OCI-LY1 (cell line): ENCODE results near the gene AGAP1.

ENCODE experiments used
- EZH2 ChIP-seq: fragments of 200-600 bp; sonication (generic), shearing (Covaris generic); IDR thresholded peaks from 2 replicates; pipeline ENCODE4 v1.8.0; 2017; ENCODE audit warnings: borderline replicate concordance, mixed run types, mild to moderate bottlenecking, antibody characterized with exemption, low read length, moderate library complexity, mixed read lengths
- TF ChIP-seq, protein P1 (sequence below): fragments of 200-600 bp; sonication (generic), shearing (Covaris generic); IDR thresholded peaks from 2 replicates; pipeline ENCODE4 v1.5.1; 2017; ENCODE audit warnings: mild to moderate bottlenecking, antibody characterized with exemption, low read length, moderate library complexity, mixed read lengths

DNA sequence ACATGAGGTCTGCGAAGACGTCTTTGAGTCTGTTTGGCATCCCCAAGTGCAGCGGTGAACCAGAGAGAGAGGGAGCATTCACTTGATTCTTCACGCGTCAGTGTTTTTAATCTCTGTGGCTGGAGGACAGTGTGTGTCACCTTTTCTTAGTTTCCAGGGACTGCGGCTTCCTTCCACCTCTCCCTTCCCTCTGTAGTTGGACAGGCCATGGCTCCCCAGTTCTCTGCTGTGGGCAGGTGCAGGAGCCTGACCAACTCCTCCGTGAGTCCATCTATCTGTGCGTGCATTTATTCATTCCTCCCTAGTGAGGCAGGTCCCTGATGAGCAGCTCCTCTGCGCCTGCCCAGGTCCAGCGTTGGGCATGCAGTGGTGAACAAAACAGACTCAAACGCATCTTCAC, 42.9 kb downstream of the AGAP1 start:
- TF ChIP-seq, protein P1, sequence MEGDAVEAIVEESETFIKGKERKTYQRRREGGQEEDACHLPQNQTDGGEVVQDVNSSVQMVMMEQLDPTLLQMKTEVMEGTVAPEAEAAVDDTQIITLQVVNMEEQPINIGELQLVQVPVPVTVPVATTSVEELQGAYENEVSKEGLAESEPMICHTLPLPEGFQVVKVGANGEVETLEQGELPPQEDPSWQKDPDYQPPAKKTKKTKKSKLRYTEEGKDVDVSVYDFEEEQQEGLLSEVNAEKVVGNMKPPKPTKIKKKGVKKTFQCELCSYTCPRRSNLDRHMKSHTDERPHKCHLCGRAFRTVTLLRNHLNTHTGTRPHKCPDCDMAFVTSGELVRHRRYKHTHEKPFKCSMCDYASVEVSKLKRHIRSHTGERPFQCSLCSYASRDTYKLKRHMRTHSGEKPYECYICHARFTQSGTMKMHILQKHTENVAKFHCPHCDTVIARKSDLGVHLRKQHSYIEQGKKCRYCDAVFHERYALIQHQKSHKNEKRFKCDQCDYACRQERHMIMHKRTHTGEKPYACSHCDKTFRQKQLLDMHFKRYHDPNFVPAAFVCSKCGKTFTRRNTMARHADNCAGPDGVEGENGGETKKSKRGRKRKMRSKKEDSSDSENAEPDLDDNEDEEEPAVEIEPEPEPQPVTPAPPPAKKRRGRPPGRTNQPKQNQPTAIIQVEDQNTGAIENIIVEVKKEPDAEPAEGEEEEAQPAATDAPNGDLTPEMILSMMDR, result no peak
- no peak for TF ChIP-seq EZH2
